HG02763 (cell line): ENCODE results near the gene SLC16A12.

Experiments used
- ATAC-seq: cut with Tn5 transposase; IDR thresholded peaks from one replicate; pipeline ENCODE4 v1.9.1; 2021; ENCODE audit warnings: mild to moderate bottlenecking, moderate library complexity; ENCODE audit not compliant: unreplicated experiment

SLC16A12 gene

DNA sequence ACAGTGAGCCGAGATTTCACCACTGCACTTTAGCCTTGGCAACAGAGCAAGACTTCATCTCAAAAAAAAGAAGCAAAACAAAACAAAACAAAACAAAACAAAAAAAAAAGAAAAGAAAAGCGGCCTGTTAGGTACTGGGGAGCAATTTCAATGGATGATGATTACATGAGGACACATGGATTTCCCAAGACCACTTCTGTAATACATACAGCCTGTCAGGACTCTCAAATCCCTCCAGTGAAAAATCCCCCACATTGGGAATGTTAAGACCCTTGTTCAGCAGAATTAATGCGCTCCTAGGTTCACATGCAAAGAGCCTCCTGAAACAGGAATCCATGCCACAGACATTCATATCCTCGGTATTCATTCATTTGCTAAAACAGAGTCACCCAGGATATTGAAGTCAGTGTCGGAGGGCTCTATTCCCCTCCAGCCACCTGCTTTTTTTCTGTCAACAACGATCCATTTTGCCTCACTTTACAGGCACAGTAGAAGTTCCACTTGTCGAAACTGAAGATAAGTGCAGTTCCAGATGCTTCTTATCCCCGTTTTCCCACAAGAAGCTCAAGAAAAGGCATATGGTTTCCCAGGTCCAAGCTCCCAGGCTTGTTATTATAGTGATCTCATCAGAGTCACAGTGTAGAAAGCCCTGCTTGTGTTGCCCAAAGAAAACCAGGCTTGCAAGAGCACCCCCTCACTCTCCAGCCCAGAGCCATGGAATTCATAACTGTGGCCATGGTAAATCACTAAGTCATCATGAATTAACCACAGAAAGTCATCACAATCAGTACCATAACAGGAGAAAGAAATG is 20.2 kb downstream of the SLC16A12 start:
- ATAC-seq = no peak

DNA sequence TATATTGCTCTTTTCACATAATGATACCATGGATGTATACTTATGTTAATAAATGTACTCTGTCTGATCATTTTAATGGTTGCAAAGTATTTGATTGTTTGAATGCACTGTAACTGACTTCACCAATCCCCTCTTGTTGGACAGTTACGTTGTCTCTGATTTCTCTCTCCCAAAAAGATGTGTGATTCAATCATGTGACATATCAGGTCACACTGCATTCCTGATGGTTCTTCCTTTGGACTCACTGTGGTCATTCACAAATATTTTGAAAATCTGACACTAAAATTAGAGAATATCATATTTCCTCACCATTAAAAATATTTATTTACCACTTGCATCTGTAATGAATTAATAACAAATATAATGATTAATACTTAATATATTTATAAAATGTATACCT is 22.2 kb downstream of the SLC16A12 start:
- no peak for ATAC-seq

DNA sequence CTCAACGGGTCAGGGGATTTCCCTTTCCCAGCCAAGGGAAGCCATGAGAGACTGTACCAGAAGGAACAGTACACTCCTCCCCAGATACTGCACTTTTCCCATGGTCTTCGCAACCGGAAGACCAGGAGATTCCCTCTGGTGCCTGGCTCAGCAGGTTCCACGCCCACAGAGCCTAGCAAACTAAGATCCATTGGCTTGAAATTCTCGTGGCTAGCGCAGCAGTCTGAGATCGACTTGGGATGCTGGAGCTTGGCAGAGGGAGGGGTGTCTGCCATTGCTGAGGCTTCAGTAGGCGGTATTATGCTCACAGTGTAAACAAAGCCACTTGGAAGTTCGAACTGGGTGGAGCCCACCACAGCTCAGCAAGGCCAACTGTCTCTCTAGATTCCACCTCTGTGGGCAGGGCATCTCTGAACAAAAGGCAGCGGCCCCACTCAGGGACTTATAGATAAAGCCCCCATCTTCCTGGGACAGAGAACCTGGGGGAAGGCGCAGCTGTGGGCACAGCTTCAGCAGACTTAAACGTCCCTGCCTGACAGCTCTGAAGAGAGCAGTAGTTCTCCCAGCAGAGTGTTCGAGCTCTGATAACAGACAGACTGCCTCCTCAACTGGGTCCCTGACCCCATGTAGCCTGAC is 29.6 kb downstream of the SLC16A12 start:
- no peak for ATAC-seq

DNA sequence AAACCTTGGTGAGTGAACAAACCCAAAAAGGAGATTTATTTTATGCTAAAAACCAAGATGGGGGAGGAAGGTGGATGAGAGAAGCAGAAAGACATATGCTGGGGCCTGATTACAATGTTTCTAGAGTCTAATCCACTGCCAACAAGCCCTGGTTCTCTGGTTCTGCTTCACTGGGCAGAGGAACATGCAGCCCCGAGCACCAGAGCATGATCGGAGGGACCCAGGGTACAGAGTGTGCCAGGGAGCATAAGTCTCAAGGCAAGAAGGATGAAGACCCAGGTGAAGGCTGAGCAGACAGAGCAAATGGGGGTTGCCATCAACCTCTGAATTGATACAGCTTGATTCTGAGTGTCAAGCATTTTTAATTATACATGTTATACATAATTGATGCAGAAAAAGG is 30.7 kb downstream of the SLC16A12 start:
- ATAC-seq = no peak

DNA sequence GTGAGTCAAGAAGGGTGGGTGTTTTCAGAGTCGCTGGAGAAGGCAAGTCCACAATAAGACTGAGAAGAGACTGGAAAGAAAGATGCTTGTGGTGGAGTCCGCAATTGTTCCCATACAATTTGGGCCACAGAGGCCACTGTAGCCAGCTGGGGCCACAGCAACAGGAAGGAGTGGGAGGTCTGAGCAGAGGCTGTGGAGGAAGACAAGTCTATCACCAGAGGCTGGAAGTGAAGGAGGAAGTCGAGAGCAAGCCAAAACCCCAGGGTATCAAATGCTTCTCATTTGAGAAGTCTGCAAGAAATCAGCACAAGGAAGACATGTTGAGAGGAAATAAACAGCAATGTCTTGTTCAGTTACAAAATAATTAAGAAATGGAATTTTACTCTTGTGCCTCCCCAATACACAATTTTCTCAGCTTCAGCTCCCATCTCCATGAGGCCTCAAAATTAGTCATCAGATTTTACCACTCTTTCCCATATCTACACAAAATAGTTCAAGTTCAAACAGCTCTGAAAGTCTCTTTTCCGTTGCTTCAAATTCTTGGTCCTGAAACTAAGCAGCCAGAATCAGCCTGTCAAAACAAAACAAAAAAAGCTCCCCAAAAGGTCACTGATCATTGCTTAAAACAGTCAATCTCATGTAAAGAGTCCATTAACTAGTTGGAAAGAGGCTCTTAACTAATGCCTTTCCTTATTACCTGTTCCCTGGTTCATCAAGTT is 31.6 kb downstream of the SLC16A12 start:
- ATAC-seq = no peak

DNA sequence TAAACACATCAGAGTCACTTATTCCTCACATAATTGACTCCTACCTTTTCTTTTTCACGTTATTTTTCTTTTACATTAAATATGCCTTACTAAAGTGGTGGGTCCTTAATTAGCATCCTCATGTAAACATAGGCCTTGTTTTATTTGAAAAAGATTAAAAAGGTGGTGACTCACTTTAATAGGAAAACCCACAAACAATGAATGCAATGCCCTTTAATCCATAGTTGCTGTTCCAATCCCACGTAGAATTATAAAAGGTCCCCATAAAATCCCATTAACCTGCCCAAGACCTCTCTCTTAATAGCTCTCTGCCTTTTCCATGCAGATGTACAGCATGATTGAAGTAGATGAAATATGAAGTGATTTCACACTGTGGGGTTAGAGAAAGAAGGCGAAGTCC is 32.2 kb downstream of the SLC16A12 start:
- ATAC-seq = no peak

DNA sequence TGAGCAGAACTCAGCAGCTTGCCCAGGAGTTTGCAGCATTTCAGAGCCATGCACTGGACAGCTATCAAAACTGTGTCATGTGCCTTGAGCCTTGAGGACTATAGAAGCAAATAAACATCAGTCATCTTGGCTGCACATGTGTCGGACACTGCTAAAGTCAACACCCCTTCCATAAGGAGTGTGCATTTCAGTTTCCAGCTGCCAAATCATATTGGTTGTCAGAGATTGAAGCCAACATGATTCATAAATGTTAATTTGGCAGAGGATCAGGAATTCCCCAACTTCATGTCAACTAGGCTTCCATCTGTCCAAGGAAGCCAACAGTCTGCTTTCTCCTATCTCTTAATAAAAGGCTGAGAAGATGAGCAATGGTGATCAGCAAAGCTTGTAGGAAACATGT is 32.8 kb downstream of the SLC16A12 start:
- ATAC-seq = no peak

DNA sequence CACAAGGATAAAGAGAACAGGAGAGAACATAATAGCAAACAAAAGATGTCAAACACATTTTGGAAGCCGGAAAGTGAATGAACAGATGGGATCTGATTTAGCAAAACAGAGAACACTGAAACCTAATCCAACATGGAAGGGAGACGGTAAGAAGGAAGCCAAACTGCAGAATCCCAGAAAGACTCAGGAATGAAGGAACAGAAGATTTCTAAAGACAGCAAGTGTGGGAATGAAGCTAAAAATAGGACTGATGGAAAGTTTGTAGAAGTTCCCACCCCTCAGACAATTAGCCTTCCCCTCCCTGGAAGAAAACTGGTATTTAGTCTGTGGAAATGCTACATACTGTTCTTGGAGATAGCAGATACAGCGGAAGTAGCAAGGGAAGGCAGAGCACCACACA is 40.8 kb downstream of the SLC16A12 start:
- ATAC-seq = no peak

DNA sequence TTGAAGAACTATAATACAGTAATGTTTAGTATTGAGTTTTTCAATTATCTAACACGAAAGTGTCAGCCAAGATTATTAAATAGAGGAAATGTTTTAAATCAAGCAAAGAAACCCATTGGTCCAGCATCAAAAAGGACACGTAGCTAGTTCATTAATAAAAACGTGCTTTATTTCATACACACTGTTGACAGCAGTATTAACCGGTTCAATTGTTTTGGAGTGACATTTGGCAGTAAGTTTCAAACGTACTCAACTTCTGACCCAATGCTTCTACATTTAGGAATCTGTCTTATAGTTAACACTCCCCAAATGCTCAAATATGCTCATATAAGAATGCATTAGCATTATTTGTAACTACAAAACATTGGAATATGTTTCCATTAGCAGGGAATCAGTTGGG is 41.3 kb downstream of the SLC16A12 start:
- no peak for ATAC-seq

DNA sequence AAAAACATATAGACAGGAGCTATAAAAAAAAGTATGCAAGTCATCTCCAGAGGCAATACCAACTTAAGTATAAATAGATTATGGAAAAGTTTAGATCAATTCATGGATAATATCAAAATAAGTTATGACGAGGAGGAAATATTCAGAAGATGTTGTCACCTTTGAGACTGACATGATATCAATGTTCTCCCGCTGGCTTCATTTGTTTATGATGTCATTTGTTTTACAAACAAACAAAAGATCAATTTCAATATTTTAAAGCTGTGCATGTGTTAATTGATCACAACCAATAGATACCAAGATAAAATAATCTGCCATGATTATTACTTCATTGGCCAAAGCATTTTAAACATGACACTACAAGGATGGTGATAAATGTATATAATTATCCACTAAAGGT is 43.5 kb downstream of the SLC16A12 start:
- no peak for ATAC-seq

DNA sequence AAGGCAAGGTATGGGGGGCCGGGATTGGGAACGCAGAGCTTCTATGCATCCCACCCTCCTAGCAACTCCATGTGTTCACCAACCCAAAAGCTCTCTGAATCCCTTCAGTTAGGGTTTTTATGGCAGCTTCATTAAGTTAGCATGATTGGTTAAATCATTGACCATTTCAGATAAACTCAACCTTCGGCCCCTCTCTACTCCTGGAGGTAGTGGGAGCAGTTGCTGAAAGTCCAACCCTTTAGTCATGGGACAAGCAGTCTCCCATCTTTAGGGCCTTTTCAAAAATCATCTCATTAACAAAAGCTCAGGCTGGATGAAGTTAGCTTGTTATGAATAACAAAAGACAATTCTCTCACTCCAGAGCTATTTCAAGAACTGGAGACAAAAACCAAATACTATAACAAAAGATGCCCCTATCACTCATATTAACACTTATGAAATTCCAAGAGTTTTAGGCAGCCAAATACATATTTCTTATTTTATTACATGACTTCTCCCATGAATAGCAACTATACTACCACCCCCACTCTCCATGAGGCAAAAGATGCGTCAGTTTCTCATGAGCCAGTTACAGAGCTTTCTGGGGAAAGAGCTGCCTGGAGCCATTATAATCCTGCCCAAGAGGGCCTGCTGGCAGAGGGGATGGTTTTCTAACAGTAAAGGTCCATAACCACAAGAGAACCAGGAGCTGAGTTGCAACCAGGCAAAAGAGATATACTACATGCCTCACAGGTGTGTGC is 44.6 kb downstream of the SLC16A12 start:
- ATAC-seq = no peak

DNA sequence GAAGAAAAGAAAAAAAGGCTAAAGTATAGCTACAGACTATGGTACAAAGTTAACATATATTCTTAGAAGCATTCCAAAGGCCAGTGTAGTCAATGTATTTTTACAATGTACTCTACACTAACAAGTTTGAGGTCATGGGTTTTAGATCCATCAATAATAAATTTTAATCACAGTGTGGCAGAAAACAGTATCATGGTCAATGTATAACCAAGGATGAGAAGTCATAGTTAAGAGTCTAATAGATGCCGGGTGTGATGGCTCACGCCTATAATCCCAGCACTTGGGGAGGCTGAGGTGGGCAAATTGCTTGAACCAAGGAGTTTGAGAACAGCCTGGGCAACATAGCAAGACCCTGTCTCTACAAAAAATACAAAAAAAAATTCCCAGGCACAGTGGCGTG is 53.1 kb downstream of the SLC16A12 start:
- no peak for ATAC-seq

DNA sequence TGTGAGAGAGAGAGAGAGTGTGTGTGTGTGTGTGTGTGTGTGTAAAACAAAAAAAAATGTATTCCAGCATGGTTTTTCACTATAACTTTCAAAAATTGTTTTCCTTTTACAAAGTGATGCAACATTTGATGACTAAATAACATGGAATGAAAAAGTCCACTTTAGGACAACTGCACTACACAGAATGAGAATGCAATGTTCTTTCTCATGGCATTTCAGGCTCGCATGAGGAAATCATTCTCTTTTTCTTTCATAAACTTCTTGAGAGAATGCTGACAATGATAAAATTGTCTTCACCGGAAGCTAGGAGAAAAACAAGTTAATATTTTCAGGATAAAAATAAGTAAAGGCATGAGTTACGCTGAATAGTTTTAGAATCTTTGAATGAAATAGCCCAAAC is 53.7 kb downstream of the SLC16A12 start:
- no peak for ATAC-seq

DNA sequence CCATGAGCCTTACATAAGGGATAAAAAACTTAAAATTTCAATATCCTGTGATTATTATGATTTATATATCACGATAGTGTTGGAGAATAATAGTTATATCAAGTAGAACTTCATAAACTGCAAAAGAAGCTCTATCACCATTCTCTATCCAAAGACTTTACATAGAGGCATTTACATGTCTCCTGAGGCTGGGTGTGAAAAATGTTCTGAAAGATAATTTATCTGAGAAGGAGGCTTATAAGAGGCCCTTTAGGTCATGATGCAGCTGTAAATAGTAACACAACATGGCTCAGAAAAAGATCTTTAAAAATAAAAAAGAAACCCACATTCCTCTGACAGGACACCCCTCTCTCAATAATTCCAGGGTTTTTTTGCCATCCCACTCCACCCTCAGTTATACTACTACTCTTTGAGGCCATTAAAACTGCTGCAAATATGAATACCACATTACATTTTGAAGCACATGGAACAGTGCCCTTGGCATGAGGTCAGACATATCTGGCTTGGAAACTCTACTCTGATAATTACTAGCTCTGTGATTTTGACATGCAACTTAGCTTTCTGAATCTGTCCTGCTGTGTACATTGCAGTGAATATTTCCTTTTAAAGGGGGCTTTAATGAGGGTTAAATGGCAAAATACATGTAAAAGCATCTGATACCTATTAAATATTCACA is 55.5 kb downstream of the SLC16A12 start:
- ATAC-seq = no peak

DNA sequence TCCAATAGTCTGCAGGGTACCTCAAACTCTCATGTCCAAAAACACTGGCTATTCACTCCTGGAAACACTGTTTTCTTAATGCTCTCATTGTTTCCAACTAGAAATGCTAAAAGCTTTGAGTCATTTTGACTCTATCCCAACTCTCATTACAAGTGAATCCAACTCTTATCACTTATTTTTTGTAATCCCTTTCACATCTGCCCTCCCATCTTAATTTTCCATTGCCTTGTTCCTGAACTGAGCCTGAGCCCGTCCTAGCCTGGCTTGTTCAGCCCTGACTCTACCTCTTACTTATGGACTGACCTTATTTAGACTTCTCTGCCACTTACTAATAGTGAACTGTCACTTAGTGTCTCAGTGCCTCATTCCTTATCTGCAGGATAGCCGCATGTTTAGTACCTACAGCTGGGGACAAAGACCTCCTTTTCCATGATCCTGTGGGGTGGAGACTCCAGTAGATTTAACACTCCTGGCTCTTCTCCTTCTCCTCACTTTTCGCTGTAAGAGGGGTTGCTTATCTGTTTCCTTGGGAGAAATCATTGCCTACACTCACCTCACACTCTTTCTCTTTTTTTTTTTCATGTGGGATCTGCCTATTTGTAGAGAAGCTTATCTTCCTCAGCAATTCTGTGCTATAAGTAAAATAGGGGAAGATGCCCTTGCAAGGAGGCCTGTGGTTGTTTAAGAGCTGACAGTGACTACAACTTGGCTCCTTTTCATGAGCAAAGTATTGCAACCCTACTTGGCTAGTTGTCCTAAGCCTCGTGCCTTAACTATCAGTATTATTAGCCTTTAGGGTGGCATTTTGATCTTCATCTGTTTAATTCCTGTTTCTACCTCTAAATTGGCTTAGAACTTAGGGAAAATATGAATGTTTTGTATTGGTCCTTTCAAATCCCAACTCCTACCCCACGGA is 56.4 kb downstream of the SLC16A12 start:
- ATAC-seq = no peak

DNA sequence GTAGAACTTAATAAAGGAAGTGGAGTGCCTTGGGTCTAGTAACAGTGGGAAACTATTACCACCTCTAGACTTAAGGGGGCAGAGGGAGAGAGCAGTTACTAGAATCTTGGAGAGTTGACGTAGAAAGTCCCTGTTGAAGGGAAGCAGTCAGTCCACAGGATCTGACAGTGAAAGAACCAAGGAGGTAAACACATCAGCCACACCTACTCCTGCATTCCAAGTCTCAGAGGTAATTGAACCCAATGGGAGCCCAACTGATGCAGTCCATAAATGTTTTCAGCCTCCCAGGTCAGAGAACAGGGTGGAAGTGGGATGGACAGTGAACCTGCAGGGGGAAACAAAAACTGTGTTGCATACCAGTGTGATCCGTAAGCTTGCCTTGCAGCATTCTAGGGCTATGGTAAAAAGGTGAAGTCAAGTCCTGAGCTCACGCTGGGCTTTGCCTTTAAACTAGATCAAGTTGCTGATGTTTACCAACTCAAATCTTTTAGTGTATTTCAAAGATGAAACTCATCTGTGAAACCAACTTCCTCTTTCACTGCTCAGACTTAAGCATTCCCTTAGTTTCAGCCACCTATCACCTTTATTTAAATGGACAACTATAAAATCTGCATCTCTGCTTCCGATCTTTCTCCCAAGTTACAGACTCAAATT is 57.2 kb downstream of the SLC16A12 start:
- ATAC-seq = no peak

DNA sequence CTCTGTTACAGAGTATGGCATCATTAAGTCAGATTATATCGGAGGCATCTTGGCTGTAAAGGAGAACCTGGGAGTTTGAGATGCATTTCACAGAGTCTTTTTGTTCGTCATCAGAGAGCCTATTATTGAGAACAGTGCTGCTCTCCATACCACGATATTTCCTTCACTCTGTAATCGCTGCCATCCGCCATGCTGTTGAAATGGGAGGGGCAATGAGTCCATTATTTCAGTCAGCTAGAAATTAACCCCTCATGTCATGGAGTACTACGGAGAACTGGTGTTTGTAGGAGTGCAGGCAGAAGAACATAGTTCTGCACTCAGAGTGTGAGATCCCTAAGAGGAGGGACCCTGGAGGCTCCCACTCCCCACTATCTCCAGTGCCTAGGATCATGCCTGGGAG is 59.2 kb downstream of the SLC16A12 start:
- no peak for ATAC-seq

DNA sequence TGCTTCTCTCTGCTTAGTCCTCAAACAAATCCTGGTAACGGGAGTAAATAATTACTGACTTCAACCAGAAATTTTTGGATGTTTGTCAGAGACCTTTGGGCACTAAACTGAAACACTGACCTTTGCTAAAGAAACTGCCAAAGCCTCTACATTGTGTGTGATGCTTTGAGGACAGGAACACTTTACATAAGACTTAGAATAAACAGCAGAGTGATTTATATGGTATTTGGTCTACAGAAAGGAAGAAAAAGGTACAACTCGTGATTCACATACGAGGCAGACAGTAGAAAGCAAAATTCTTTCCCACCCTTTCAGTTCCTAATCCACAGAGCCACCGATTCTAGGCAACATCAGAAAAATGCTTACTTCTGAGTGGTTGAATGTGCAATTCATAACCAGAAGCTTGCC is 59.8 kb downstream of the SLC16A12 start:
- no peak for ATAC-seq

DNA sequence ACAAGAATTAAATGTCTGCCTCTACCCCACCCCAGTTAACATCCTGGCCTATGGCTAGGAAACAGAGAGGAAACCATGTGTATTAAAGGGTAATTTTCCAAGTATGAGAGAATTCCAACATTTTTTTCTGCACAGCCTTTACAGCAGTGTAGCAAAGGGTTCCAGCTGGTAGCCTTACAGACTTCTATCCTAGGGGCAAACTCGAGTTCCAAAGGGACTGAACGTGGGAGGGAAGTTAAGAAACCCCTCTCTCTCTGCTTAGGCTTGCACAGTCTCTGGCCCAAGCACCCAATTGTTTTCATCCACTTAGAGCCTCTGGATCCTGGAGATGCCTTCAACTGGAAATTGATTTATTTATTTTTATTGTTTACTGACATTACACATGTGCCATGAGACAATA is 60.3 kb downstream of the SLC16A12 start:
- ATAC-seq = no peak
